ENCODE measurements around the gene SNX33.
"Not testable (repeated sequence)": the region's sequence is repeated elsewhere in the genome, so short reads cannot be mapped to it uniquely, and the experiment has no call there.

Gene SNX33, protein sequence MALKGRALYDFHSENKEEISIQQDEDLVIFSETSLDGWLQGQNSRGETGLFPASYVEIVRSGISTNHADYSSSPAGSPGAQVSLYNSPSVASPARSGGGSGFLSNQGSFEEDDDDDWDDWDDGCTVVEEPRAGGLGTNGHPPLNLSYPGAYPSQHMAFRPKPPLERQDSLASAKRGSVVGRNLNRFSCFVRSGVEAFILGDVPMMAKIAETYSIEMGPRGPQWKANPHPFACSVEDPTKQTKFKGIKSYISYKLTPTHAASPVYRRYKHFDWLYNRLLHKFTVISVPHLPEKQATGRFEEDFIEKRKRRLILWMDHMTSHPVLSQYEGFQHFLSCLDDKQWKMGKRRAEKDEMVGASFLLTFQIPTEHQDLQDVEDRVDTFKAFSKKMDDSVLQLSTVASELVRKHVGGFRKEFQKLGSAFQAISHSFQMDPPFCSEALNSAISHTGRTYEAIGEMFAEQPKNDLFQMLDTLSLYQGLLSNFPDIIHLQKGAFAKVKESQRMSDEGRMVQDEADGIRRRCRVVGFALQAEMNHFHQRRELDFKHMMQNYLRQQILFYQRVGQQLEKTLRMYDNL

DNA sequence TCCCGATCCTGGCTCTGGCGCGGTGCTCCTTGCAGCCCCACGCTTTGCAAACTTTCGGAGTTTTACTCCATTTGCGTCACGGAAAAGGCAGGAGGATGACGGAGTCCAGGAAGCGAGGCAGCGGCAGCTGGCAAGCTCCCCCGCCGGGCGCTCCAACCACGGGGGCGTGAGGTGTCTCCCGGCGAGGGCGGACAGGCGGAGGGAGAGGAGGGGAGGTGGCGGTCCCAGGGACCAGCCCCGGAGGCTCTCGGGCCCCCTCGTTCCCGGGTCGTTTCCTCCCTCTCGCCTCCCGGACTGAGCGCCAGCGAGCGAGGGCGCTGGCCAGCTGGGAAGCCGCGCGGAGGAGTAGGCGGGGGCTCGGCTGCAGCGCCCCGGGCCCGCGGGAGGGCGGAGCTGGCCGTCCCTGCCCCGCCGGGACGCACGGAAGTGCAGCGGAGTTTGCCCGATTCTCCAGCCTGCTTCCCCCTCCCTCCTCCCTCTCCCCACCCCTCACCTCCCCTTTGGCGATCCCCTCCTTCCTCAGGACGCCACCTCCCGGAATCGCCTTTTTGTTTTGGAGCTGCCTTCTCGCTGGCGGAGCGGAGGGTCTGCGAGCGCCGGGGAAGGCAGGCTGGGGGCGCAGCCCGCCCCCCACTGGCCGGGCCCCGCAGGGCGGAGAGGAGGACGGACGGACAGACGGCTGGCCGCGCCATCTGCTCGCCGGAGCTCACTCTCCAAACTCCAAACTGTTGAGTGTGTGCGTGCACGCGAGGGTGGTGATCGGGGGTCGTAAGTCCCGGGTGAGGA is at the start of gene SNX33:
TSS of gene SNX33 (plus strand) at position 543 of the 786 bp plus-strand sequence. CDS start 1,191 bp downstream, outside the sequence.
- DNase-seq, result peak; percentile 54 to 71

DNA sequence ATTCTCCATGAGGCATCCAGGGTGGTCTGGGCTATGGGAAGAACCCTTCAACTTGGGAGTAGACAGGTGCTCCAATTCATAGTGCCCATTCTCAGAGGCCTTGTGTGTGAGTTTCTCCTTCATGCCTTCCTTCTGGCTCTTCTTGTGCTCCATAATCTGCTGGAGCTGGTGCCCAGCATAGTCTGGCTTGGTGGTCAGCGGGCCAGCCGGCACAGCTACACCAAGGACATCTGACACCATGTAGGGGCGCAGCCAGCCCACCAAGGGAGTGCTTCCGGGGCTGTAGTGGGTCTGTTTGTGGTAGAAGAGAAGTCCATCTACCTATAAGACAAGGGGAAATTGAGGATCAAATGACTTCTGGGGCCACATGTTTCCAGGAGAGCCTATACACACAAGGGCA is 49.4 kb upstream of the SNX33 start:
- DNase-seq, result no peak

DNA sequence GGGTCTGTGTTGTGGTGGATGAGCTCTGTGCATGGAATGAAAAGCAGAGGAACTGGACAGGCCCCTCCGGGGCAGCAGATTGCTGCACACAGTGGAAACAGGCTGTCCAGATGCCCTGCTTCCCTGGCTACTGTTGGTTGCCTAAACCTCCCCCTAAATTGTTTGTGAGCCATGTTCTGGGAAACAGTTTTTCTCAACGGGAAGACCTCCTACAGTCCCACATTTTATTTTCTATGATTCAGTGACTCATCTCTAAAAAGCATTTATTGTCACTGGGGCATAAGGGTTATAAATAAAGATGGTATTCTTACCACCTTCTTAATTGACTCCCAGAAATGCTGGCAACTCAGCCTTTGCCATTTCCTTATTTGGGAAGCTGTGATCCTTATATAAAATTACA is 48.3 kb upstream of the SNX33 start:
- DNase-seq, result no peak

DNA sequence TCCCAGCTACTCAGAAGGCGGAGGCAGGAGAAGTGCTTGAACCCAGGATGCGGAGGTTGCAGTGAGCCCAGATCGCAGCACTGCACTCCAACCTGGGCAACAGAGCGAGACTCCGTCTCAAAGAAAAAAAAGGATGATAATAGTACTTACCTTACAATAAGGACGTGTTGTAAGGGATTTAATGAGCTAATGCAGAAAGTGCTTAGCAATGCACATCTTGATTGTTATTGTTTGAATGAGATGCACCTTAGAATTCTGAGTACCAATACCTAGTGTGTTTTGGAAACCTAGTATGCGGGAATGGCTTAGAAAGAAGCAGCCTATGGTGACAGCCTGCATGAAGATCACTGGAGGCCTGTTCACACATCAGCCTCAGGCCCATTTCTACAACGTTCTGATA is 41.7 kb upstream of the SNX33 start:
- DNase-seq, result no peak

DNA sequence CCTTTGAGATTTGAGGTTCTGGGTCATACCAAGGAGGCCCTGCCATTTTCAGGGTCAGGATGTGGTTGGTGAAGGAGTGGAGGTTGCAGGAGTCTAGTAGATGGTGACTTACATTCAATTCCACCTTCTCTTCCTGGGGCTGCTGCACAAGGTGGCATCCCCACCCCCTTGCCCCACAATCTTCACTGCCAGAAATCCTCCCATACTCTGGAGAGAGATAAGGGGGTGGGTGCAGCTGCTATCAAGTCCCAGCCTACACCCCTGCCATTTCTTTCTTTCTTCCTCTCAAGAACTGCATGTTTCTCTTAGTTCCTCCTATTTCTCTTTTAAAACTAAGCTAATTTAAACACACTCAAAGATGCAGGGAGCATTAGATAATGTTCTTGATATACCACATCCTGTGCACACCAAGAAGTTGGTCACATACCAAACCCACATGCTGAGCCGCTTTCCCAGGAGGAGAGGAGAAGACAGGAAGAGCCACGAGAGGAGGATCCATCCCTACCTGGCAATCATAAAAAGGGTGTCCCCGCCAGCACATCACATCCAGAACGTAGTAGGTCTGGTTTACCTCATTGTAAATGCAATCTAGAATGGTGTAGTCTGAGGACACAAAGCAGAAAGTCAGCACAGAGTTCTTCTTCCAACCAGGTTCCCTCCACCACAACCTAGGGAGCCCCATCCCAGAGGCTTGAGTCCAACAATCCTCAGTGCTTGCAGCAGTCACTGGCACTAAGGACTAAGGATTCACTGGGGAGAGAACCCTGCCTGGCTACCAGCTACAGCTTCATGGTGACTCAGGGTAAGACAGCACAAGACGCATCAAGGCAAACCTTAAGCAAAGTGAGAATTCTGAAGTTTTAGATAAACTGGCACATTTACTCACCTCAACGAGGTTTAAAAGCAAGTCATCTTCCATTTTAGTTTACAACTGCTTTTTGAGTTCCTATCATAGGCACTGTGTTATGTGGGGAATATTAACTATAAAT is 40.7 kb upstream of the SNX33 start:
- DNase-seq, result no peak

DNA sequence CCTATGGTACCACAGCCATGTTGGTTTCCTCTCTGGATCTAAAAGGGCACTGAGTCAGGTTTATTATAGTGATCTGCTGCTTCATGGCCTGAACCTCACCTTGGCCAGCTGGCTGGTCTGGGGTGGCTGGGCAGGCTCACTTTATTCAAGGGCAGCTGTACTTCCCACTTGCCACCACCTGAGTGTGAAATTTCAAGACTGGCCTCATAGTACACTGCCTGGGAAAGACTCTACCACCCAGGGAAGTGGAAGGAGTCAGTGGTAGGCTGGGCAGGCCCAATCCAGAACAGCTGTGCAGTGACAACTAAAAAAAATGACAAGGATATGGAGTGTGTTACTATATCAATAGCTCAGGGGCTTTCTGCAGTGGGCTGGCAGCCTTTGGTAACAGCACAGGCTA is 30.9 kb upstream of the SNX33 start:
- no peak for DNase-seq

DNA sequence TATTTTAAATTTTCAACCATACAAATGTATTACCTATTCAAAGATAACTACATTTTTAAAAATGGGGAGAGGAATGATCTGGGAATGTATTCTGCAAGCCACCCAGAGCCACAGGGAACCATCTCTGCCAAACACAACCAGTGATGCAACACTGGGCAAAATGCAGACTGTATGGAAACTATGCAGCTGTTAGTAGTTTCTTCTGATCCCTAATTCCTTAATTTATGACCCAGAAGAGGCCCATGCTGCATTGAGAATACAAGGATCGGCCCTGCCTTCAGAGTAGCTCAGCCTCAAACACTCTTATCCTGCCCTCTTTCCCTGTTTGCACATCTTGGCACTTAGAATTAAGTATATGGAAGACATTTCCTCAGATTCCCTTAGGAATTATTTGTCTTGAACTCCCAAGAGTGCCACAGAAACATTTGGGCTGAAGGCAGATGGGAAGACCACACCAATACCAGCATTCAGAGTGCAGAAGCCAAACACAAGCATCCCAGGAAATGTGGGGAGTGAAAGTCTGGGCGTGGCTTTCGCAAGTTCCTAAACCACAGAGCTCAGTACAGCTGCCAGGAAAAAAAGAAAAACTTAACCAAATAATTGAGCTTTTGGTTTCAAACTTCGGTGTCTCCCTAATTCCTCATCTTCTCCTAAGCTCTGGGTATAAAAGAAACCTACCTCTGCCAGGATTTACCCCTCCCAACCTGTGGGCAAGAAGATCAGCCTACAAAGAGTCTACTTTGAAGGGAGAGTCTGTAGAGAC is 27.5 kb upstream of the SNX33 start:
- no peak for DNase-seq

DNA sequence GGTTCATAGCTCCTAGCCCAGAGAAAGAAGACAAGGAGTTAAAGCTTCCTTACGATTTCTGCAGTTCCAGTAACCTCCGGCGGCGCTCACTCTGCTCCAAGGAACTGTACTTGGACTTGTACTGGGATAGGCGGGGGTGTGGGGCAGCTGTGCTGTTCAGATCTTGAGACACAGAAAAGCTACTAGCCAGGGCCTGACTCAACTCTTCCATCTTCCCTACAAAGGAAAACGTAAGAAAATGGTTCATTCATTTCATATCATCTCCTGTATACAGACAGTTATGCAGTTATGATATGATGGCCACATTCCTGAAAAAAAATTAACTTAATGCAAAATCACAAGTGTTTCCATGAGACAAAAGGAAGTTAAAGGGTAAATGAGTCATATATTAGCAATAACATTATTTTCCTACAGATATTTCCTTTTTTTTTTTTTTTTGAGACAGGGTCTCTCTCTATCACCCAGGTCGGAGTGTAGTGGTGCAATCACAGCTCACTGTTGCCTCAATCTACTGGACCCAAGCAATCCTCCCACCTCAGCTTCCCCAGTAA is 26.8 kb upstream of the SNX33 start:
- peak in 1 of 2 donors; percentile 26 for DNase-seq

DNA sequence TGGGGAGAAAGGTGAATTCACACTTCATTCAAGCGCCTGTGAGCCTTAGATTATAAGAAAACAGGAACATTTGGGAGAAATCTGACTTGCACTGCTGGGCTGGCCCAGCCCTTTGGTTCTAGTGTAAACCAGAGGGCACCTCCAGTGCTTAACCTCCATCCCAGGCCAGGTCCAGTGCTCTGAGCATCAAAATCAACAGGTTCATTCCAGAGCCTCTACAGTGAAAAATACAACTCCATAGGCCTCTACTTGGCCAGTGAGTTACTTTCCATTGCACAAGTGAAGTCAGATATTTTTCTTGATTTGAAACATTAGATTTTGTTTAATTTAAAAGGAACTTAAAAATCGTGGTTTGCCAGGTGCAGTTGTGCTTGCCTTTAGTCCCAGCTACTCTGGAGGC is 25.2 kb upstream of the SNX33 start:
- no peak for DNase-seq

DNA sequence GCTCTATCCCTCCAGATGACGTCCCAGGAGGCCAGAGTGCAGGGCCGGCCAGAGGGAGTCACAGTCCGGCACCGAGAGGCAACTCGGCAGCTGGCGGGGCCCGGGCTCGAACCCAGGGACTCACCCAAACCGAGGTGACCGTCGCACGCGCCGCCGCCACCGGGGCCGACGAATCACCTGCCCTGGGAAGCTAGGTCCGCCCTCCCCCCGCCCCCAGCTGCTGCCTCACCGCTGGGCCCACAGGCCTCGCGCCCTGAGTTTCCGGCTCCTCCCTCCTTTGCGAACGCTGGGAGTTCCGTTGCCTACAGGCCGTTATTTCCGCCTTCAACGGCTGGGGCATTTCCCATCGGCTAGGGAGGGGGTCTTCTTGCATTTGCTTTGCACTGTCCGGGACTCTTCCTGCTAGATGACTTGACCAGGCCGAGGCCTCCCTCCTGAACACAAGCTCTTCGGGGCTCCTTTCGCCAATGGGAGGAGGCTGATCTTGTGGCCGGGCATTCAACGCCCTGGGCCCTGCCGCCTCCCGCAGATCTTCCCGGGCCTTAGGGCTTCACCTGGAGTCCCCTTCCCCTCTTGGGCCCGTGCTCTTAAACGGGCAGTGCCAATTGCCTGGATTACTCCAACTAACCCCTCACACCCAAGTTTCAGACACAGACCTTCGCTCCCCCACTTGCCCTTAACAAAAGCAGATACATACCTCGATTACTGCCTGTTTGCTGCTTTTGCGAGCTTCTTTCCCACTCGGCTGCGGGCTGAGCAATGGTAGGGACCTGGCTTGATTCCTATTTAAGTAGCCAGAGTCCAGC is 22.0 kb upstream of the SNX33 start, which contains the start of gene SNUPN:
TSS of gene SNUPN (minus strand) at position 184 of the 806 bp plus-strand sequence. CDS start 4,674 bp downstream, outside the sequence.
- DNase-seq, result peak; percentile 95

DNA sequence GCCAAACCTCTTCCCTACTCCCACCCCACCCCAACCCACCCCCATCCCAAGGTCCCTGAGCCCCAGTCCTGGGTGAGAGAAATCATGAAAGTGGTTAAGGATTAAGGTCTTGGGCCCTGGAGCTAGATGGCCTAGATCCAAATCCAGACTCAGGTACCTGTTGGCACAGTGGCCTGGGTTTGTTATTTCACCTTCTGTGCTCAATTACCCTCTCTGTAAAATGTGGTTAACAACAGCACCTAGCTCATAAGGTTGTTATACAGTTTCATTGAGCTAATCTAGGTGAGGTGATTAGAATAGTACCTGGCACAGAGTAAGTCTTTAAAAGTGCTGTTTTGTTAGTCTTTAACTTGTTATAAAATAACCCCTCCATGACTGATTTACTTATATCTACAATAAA is 15.8 kb upstream of the SNX33 start:
- no peak for DNase-seq

DNA sequence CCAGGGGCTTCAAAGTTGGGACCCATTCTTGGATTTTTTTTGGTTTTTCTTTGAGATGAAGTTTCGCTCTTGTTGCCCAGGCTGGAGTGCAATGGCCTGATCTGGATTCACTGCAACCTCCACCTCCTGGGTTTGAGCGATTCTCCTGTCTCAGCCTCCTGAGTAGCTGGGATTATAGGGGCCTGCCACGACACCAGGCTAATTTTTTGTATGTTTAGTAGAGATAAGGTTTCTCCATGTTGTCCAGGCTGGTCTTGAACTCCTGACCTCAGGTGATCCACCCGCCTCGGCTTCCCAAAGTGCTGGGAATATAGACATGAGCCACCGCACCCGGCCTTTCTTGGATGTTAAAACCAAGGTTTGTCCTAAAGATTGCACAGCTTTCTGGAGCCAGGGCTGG is 13.8 kb upstream of the SNX33 start:
- DNase-seq, result not testable (repeated sequence)

DNA sequence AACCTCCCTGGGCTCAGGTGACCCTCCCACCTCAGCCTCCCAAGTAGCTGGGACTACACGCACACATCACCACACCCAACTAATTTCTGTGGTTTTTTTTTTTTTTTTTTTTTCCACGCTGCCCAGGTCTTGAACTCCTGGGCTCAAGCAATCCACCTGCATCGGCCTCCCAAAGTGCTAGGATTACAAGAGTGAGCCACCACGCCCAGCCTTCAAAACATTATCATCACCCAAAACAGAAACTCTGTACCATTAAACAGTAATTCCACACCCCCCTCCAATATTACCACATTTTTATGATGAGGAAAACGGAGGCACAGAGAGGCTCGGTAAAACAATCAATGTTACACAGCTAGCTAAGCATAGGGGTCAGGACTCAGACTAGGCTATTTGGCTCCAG is 11.7 kb upstream of the SNX33 start:
- no peak for DNase-seq

DNA sequence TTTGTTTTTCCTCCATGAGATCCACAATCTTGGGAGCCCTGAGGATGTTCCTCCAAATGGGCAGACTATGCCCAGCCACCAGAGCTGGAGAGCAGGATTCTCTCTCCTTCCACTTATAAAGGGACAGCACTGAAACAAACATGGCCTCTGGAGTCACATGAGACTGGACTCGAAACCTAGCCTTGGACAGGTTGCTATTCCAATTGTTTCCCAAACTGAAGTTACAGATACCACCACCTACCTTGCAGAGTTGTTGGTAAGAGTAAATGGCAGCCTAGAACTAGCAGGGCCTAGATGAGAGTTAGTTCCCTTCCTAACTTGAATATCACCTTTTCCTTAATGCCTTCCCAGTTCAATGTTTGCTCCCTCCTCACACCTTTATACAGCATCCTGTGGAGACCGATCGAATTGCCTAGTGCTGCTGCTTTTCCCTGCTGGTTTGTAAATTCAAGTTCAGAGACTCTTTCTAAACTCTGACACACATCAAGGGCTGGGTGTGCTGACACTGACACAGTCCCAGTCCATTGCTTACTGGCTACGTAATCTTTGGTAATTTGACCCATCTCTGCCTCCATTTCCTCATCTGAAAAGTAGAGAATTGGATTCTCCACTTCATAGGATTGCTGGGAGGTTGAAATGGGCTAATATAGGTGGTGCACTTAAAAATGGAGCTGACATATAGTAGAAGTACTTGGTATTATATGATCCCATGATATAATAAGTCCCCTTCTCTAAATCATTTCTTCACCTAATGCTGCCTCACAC is 10.3 kb upstream of the SNX33 start:
- DNase-seq, result no peak

DNA sequence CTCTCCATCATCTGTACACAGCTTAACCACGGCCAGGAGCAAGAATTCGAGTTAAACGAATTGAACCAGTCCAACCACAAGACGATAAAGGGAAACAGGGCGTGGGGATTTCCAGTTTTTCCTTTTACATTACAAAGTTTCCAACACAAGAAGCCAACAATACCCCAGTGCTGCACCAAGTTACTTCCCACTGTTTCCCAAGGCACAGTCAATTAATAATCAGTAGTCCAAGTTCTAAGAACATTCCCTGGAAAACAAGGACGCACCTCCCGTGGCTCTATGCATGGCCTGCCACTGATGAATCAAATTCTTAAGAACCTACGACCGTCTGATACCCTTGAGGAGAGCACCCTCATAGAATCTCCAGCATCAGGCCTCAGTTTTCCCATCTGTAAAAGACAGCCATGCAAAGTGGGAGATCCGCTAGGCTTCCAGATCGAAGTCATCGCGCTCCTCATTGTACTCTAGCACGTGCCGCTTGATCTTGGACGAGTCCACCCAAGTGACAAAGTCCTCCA is 8.5 kb upstream of the SNX33 start:
- no peak for DNase-seq

DNA sequence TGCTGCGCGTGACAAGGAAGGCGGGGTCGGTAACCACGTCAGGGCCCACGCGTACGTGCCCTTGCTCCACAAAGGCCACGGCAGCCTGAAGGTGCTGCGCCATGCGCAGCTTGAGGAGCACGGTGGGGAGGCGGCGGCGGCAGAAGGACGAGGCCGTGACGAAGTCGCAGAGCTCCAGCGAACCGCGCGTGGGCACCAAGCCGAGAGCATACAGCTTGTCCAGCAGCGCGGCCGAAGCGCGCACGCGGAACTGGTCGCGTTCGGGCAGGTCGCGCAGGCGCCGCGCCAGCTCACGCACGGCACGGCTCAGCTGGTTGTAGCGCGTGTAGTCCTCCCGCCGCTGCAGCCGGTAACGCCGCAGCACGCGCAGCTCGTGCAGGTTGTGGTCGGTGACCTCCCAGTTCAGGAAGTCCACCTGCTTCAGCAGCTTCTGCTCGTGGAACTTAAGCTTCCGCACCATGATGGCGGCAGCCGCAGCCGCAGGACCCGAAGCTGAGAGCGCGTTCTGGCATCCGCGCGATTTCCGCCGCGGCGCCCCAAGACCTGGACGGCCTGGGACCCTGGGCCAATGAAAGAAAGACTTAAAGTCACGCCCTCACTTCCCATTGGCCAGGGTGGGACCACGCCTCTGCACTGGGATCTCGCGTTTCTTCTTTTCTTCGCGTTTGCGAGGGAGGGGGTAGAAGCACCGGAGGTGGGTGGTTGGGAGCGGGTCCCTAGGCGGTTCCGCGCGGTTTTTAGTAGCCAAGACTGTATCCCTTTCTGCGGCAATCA is 7.8 kb upstream of the SNX33 start, which contains the start of gene IMP3:
TSS of gene IMP3 (minus strand) at position 516 of the 774 bp plus-strand sequence. CDS start at position 460, 56 bp downstream.
- peak; percentile 91 to 93 for DNase-seq

DNA sequence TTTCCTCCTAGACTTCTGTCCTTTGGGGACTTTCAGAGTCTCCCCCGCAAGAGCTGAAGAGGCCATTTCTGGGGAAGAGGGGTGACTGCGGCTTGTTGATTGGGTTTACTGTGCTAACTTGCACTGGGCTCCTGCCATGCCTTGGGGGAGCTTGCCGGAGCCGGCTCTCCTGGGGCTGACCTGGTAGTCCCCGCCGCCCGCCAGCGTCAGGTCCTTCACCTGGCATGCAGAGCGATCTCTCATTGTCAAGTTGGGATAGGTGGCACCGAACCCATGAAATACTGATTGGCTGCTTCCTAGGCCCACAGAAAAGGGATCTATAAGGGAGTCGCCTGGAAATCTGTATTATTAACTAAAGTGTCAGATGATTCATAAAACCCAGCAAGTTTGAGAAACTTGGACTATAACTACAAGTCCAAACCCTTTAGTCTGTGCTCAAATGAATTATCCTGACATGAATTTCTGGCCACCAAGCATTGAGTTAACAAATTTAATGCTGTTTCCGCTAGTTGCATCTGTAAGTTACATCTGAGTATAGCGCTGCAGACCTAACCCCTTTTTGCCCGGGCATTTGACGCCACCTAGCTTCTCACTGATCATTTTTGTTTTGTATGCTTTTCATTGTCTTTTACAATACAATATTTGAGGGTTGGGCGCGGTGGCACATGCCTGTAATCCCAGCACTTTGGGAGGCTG is 7.1 kb upstream of the SNX33 start:
- peak; percentile 47 to 55 for DNase-seq

DNA sequence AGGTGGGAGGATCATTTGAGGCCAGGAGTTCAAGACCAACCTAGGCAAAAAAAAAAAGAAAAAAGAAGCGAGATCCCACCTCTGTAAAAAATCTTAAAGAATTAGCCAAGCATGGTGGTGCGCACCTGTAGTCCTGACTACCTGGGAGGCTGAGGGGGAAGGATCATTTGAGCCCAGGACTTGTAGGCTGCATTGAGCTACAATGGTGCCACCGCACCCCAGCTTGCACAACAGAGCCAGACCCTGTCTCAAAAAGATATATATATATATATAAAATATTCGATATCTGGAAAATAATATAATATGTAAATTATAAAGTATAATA is 6.6 kb upstream of the SNX33 start:
- no peak for DNase-seq
